Measurements from ENCODE around the gene SPRED3. TPM values are rescaled to one million over a fixed set of nuclear protein-coding genes. Genes with fewer than 3 reads are reported as not detected.
A peak's percentile ranks its signal among the peaks of the same experiment; 100 is the strongest.

The SPRED3 gene
- total and polyA plus RNA-seq, 2 donors (not counting 1 experiment from before 2014, with no cell fraction given) = 1.5 to 2.0 TPM

GRCh38 chr19:38433268-38433733 is 44.8 kb downstream of the SPRED3 start, which contains the start of gene RYR1:
TSS of gene RYR1 (plus strand) at chr19:38433691. CDS start at chr19:38433830, 139 bp downstream.
- peak in 1 of 2 donors; percentile 6 for DNase-seq (ENCODE audit: low read depth in 2 of 2)
- H3K4me2 ChIP-seq (ENCODE audit: extremely low read depth, insufficient read depth, low read length) = no peak within 1 kb of the TSS
- no peak within 1 kb of the TSS for H2AFZ ChIP-seq (ENCODE audit: low read length)
- no peaks in the 10 kb centered on the region for H3K79me2 ChIP-seq (ENCODE audit: control insufficient read depth, insufficient read depth, low read length)
- no peaks in the 10 kb centered on the region for H3K4me1 ChIP-seq (ENCODE audit: control insufficient read depth, extremely low read depth, insufficient read depth, low read length)
- no peak within 1 kb of the TSS for H3K4me3 ChIP-seq (replicated peaks in 1 of 4; ENCODE audit: control extremely low read depth in 1 of 4, insufficient read depth in 1 of 4, low read depth in 3 of 4, low read length in 4 of 4)
- H3K27ac ChIP-seq (ENCODE audit: insufficient read depth, low read length) = no peak within 1 kb of the TSS
- no peaks in the 10 kb centered on the region for H4K20me1 ChIP-seq (ENCODE audit: control insufficient read depth, extremely low read depth, insufficient read depth, low read length)
- H3K36me3 ChIP-seq (ENCODE audit: control insufficient read depth, insufficient read depth, low read length) = no peaks in the 10 kb centered on the region
- H3K9ac ChIP-seq (ENCODE audit: insufficient read depth, low read length) = no peak within 1 kb of the TSS
- H3K27me3 ChIP-seq (ENCODE audit: control insufficient read depth, insufficient read depth, low read length) = peaks cover 4% of the 10 kb centered on the region
- TF ChIP-seq CTCF (conservative IDR thresholded peaks at IDR 0.05 in 1 of 2, IDR thresholded peaks at IDR 0.05 in 1 of 2; ENCODE audit: low read depth in 1 of 2, low read length in 2 of 2) = no peak
- no peak for TF ChIP-seq EZH2 (IDR thresholded peaks at IDR 0.05; ENCODE audit: low read length, missing control alignments)
- no peaks in the 10 kb centered on the region for H3K9me3 ChIP-seq (ENCODE audit: control insufficient read depth, insufficient read depth, low read depth, low read length)

GRCh38 chr19:38434549-38435051 is 46.1 kb downstream of the SPRED3 start:
- H3K4me2 ChIP-seq (ENCODE audit: extremely low read depth, insufficient read depth, low read length) = no peak overlapping the region
- no peak overlapping the region for H3K4me3 ChIP-seq (replicated peaks in 1 of 4; ENCODE audit: control extremely low read depth in 1 of 4, insufficient read depth in 1 of 4, low read depth in 3 of 4, low read length in 4 of 4)
- H4K20me1 ChIP-seq (ENCODE audit: control insufficient read depth, extremely low read depth, insufficient read depth, low read length) = no peaks in the 10 kb centered on the region
- H2AFZ ChIP-seq (ENCODE audit: low read length) = no peak overlapping the region
- no peaks in the 10 kb centered on the region for H3K4me1 ChIP-seq (ENCODE audit: control insufficient read depth, extremely low read depth, insufficient read depth, low read length)
- peaks cover 4% of the 10 kb centered on the region for H3K27me3 ChIP-seq (ENCODE audit: control insufficient read depth, insufficient read depth, low read length)
- H3K27ac ChIP-seq (ENCODE audit: insufficient read depth, low read length) = no peak overlapping the region
- H3K9ac ChIP-seq (ENCODE audit: insufficient read depth, low read length) = no peak overlapping the region
- TF ChIP-seq EZH2 (IDR thresholded peaks at IDR 0.05; ENCODE audit: low read length, missing control alignments) (no peak), CTCF (conservative IDR thresholded peaks at IDR 0.05 in 1 of 2, IDR thresholded peaks at IDR 0.05 in 1 of 2; ENCODE audit: low read depth in 1 of 2, low read length in 2 of 2) (no peak)
- H3K79me2 ChIP-seq (ENCODE audit: control insufficient read depth, insufficient read depth, low read length) = no peaks in the 10 kb centered on the region
- DNase-seq (ENCODE audit: low read depth in 2 of 2) = no peak
- H3K9me3 ChIP-seq (ENCODE audit: control insufficient read depth, insufficient read depth, low read depth, low read length) = no peaks in the 10 kb centered on the region
- H3K36me3 ChIP-seq (ENCODE audit: control insufficient read depth, insufficient read depth, low read length) = no peaks in the 10 kb centered on the region

GRCh38 chr19:38437295-38437694 is 48.8 kb downstream of the SPRED3 start:
- Histone ChIP-seq H3K9me3 (ENCODE audit: control insufficient read depth, insufficient read depth, low read depth, low read length) (no peaks in the 10 kb centered on the region), H3K4me3 (replicated peaks in 1 of 4; ENCODE audit: control extremely low read depth in 1 of 4, insufficient read depth in 1 of 4, low read depth in 3 of 4, low read length in 4 of 4) (no peak overlapping the region), H3K79me2 (ENCODE audit: control insufficient read depth, insufficient read depth, low read length) (no peaks in the 10 kb centered on the region), H3K9ac (ENCODE audit: insufficient read depth, low read length) (no peak overlapping the region), H2AFZ (ENCODE audit: low read length) (no peak overlapping the region), H4K20me1 (ENCODE audit: control insufficient read depth, extremely low read depth, insufficient read depth, low read length) (no peaks in the 10 kb centered on the region), H3K27me3 (ENCODE audit: control insufficient read depth, insufficient read depth, low read length) (peaks cover 4% of the 10 kb centered on the region), H3K27ac (ENCODE audit: insufficient read depth, low read length) (no peak overlapping the region), H3K4me2 (ENCODE audit: extremely low read depth, insufficient read depth, low read length) (no peak overlapping the region), H3K36me3 (ENCODE audit: control insufficient read depth, insufficient read depth, low read length) (no peaks in the 10 kb centered on the region), H3K4me1 (ENCODE audit: control insufficient read depth, extremely low read depth, insufficient read depth, low read length) (no peaks in the 10 kb centered on the region)
- no peak for DNase-seq (ENCODE audit: low read depth in 2 of 2)
- TF ChIP-seq CTCF (conservative IDR thresholded peaks at IDR 0.05 in 1 of 2, IDR thresholded peaks at IDR 0.05 in 1 of 2; ENCODE audit: low read depth in 1 of 2, low read length in 2 of 2) (no peak), EZH2 (IDR thresholded peaks at IDR 0.05; ENCODE audit: low read length, missing control alignments) (no peak)

Data from fibroblast of lung (primary cell).